HG02610 (cell line): ENCODE data around the gene DGKI.

Source experiments
- ATAC-seq: cut with Tn5 transposase; IDR thresholded peaks from one replicate; pipeline ENCODE4 v1.9.1; 2021; ENCODE audit warnings: mild to moderate bottlenecking, moderate library complexity; ENCODE audit not compliant: unreplicated experiment

The DGKI gene

GRCh38 chr7:137611606-137612005 lies 235.2 kb downstream of the DGKI start:
- no peak for ATAC-seq

DNA sequence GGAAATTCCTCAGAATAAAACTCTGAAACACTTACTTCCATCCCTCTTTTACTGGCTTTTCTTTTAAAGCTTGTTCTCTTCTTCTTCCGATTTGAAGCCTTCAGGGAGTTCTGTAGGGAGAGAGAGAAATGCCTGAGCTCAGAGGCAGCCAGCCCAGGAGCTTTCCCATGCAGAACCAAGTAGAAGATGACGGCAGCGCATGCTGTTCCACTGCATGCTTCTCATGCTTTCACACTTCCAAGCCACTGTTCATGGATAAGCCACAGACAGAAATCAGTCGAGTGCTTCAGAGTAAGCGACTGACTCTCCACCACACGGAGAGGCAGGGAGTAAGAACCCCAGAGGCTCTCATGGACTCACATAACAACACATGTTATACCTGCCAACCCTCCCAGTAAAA lies 237.3 kb downstream of the DGKI start:
- no peak for ATAC-seq

- ATAC-seq, result no peak
These were observed 240.6 kb downstream of the DGKI start for GRCh38 chr7:137606061-137606674.

DNA sequence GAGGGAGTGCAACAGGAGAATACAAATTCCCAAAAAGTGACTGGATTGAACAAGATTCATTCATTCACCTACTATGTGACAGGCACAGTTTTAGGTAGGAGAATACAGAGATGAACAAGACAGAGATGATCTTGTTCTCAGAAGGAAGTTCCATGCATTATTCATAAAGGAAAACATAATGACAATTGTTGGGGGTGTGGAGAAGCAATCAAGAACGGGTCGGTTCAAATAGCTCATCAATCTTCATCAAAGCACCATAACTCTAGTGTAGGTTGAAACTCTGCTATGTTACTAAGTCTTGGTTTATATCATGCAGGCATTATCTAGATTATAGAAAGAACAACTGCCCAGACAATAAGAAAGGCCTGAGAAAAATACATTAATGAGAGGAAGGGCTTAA lies 243.7 kb downstream of the DGKI start:
- ATAC-seq, result no peak

GRCh38 chr7:137601642-137602041 lies 245.1 kb downstream of the DGKI start:
- no peak for ATAC-seq

DNA sequence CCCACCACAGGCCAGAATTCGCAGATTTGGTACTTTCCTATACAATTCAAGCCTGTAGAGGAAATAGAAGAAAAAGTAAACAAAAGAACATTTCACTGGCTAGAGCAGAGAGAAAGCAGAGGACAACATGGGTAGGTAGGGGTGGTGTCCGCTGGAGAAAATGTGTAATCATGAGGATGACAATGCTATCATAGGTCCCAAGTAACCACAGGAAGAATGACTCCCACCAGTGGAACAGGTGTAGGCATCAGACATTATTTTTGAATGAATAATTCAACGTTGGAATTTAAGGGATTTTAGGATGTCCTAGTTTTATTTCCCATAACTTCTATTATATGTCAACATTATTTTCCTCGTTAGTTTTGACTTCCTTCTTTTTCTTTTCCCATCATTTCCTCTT lies 248.9 kb downstream of the DGKI start:
- no peak for ATAC-seq

- ATAC-seq, result no peak
These were observed 253.6 kb downstream of the DGKI start for GRCh38 chr7:137593115-137593711.

GRCh38 chr7:137592232-137592896 lies 254.4 kb downstream of the DGKI start:
- peak; percentile 61 for ATAC-seq

- ATAC-seq, result peak; percentile 43
These were observed 255.3 kb downstream of the DGKI start for GRCh38 chr7:137591421-137591837.

- ATAC-seq, result no peak
These were observed 255.9 kb downstream of the DGKI start for GRCh38 chr7:137590756-137591305.

GRCh38 chr7:137590071-137590755 lies 256.6 kb downstream of the DGKI start:
- ATAC-seq, result no peak

DNA sequence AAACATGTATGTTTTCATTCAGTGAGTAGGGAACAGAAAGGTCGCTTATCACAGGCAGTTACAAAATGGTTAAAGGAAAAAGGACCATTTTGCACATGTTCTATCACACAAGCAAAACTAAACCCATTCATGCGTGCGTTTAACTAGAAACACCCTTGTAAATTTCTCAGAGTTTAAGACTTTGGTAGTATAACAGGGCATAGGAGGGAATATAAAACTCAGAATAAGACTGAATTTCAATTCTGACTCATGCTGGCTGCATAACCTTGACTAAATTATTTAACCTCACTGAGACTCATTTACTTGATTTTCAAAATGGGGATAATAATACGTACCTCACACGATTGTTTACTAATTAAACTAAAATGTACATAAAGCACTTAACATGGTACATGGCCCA lies 259.4 kb downstream of the DGKI start:
- no peak for ATAC-seq

- ATAC-seq, result no peak
These were observed 261.2 kb downstream of the DGKI start for GRCh38 chr7:137585591-137585990.

DNA sequence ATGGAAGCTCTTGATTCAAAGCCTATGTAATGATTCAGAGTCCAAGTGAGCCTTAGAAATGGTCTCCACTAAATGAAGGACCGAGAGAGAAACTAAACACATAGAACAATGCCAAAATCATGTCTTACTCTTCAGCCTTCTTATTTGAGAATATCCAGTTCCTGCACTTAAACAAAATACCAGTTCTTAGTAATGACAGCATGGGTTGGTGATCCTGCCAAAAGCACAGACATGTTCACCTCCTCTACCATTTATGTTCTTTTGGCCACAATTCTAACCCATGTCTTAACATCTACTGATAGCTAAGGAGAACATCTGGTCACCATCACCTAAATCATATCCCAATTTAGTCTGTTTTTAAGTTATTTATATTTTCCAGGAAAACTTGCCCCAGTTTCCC lies 263.6 kb downstream of the DGKI start:
- no peak for ATAC-seq

DNA sequence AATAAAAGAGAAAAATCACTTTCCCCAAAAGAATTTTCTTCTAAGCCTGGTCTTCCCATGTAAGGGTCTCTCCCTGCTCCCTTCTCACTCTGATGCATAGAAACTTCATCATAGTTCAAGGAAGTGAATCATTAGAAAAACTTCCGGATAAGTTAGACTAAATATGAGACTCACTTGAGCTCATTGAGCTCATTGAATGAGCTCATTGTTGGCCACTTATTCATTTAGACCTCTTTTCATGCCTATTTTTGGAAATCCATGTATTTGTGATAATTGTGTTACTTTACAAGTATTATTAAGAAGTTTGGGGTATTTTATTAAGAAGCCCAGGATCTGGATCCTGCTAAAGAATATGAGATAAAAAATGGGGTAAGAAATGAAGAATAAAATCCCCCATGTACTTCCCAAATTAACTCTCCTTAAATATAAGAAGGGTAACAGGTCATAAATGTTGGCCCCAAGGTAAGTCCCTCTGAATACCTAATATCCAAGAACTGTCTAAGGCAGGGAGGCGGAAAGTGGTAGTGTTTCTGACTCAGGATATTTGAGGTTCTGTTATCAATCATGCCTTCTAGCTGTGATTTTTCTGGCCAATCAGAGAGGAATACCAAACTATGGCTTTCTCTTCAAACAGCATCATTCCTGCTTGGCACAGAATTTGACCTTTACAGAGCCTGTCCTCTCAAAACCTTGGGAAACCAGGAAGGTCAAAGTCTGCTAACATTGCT lies 266.7 kb downstream of the DGKI start:
- ATAC-seq, result no peak

DNA sequence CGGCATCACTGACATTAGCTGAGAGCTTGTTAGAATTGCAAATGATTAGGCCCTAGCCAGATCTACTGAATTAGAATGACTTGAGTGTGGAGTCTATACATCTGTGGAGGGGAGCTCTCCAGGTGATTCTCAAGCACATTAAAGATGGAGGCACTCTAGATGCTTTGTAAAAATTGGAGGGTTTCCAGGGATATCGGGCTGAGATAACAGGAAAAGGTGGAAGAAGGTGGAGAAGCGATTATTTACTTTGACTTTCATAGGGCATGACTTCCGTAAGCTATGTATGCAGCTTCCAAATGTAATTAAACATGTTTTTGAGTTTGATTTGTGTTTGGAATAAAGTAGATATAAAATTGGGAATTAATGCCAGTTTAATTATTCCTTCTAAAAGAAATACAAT lies 268.2 kb downstream of the DGKI start:
- no peak for ATAC-seq

GRCh38 chr7:137577184-137577583 lies 269.6 kb downstream of the DGKI start:
- no peak for ATAC-seq

GRCh38 chr7:137576481-137576880 lies 270.3 kb downstream of the DGKI start:
- ATAC-seq, result no peak

- no peak for ATAC-seq
These were observed 272.0 kb downstream of the DGKI start for GRCh38 chr7:137574812-137575211.

GRCh38 chr7:137572056-137572784 lies 274.6 kb downstream of the DGKI start:
- no peak for ATAC-seq
